Mesendoderm (in vitro differentiated cells): ENCODE results near the gene TTC23.
A peak's percentile ranks its signal among the peaks of the same experiment; 100 is the strongest.

ENCODE experiments used
- DNase-seq: peaks from one replicate; pipeline ENCODE4 v3.0.0; 2013
- H2AK5ac ChIP-seq: 2 replicates; pipeline ENCODE4 v1.6.1; 2013; ENCODE audit warnings: low read length, inconsistent platforms
- H2BK120ac ChIP-seq: 2 replicates; pipeline ENCODE4 v1.6.1; 2013; ENCODE audit warnings: low read depth, mild to moderate bottlenecking, low read length, moderate library complexity, mixed read lengths
- H2BK15ac ChIP-seq: replicated peaks from 2 replicates; pipeline ENCODE4 v1.6.1; 2013; ENCODE audit warnings: low read depth, mild to moderate bottlenecking, moderate library complexity
- H2BK5ac ChIP-seq: 2 replicates; pipeline ENCODE4 v1.6.1; 2013; ENCODE audit warnings: low read length, inconsistent platforms
- H3K18ac ChIP-seq: 2 replicates; pipeline ENCODE4 v1.6.1; 2013; ENCODE audit warnings: mild to moderate bottlenecking, low read length, mixed read lengths
- H3K23ac ChIP-seq: one replicate; pipeline ENCODE4 v1.6.1; 2013; ENCODE audit warnings: low read length
- H3K27ac ChIP-seq: 2 replicates; pipeline ENCODE4 v1.5.1; 2013; ENCODE audit warnings: low read depth, mild to moderate bottlenecking, inconsistent platforms, low read length, moderate library complexity
- H3K27me3 ChIP-seq: 2 replicates; pipeline ENCODE4 v1.6.1; 2013; ENCODE audit warnings: low read length, control low read depth, mild to moderate bottlenecking, inconsistent platforms; ENCODE audit not compliant: insufficient read depth, poor library complexity
- H3K36me3 ChIP-seq: 2 replicates; pipeline ENCODE4 v1.6.1; 2013; ENCODE audit warnings: low read length, inconsistent platforms; ENCODE audit not compliant: control insufficient read depth, insufficient read depth
- H3K4ac ChIP-seq: one replicate; pipeline ENCODE4 v1.6.1; 2013; ENCODE audit warnings: low read depth, mild to moderate bottlenecking, low read length, moderate library complexity
- H3K4me1 ChIP-seq: 2 replicates; pipeline ENCODE4 v1.6.1; 2013; ENCODE audit warnings: low read depth, low read length, inconsistent platforms; ENCODE audit not compliant: control insufficient read depth
- H3K4me2 ChIP-seq: 2 replicates; pipeline ENCODE4 v1.6.1; 2013; ENCODE audit warnings: low read length
- H3K4me3 ChIP-seq: 2 replicates; pipeline ENCODE4 v1.5.1; 2013; ENCODE audit warnings: mild to moderate bottlenecking, low read length
- H3K56ac ChIP-seq: one replicate; pipeline ENCODE4 v1.6.1; 2013; ENCODE audit warnings: low read length
- H3K79me1 ChIP-seq: 2 replicates; pipeline ENCODE4 v1.6.1; 2013; ENCODE audit warnings: low read length, inconsistent platforms
- H3K79me2 ChIP-seq: 2 replicates; pipeline ENCODE4 v1.6.1; 2013; ENCODE audit warnings: mild to moderate bottlenecking, low read length; ENCODE audit not compliant: control insufficient read depth, insufficient read depth
- H3K9ac ChIP-seq: 2 replicates; pipeline ENCODE4 v1.6.1; 2013; ENCODE audit warnings: low read length, inconsistent platforms
- H4K5ac ChIP-seq: one replicate; pipeline ENCODE4 v1.6.1; 2013; ENCODE audit warnings: low read length
- H4K8ac ChIP-seq: one replicate; pipeline ENCODE4 v1.6.1; 2013; ENCODE audit warnings: low read depth, mild to moderate bottlenecking, control low read depth, low read length, moderate library complexity
- WGBS: extraction: QIAGEN DNeasy Blood & Tissue Kit; methylation state at CpG from one replicate; pipeline ENCODE4 v1.1.7; 2013; ENCODE audit warnings: low lambda C conversion rate, missing lambda C conversion rate; ENCODE audit not compliant: insufficient coverage; ENCODE audit errors: extremely low coverage; 5-methylcytosine and 5-hydroxymethylcytosine counted together

Gene TTC23

DNA sequence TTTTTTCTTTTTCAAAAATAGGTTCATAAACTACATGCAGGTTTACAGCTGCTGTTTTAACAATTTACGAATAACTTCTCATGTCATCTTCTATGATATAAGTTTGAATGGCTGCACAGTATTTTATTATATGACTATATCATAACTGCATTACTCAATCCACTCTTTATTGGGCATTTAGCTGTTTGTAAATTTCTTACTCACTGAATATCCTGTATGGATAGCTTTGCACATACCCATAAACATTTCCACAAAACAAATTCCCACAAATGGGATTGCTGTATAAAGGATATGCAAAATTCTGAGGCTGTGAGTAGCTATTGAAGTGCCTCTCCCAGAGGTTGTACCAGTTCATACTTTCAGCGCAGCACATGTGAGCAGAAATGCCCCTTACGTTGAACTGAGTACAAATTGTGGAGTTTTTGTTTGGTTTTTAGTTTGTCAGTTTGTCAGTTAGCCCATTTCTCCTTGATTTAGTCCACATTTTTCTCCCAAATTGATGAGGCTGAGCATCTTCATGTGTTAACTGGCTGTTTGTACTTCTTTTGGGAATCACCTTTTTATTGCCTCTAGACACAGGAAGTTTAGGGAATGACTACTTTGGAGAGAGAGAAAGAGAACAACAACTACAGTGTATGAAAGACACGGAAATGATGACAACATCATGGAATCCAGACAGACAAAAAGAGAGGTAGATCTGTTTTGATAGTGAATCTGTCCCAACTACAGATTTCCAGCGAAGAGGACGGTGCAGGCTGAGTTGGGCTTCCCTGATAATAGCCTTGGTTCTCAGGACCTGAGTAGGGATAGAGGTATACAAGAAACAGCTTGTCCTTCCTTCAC lies 24.8 kb downstream of the TTC23 start:
- no peak overlapping the region for H4K8ac ChIP-seq
- no peak overlapping the region for H3K56ac ChIP-seq
- H2BK120ac ChIP-seq: no peak overlapping the region
- no CpG with 5 or more reads among the region's 6 CpGs for WGBS
- H3K4ac ChIP-seq: no peak overlapping the region
- no peak overlapping the region for H3K4me2 ChIP-seq
- H3K27ac ChIP-seq: no peak overlapping the region
- DNase-seq: no peak
- peaks cover 5% of the 10 kb centered on the region for H3K36me3 ChIP-seq
- H3K9ac ChIP-seq: no peak overlapping the region
- H3K18ac ChIP-seq: no peak overlapping the region
- H2BK5ac ChIP-seq: no peak overlapping the region
- no peaks in the 10 kb centered on the region for H3K79me2 ChIP-seq
- H3K4me1 ChIP-seq: no peaks in the 10 kb centered on the region
- H3K79me1 ChIP-seq: no peaks in the 10 kb centered on the region
- no peak overlapping the region for H3K4me3 ChIP-seq
- H4K5ac ChIP-seq: no peak overlapping the region
- no peak overlapping the region for H3K23ac ChIP-seq
- no peaks in the 10 kb centered on the region for H3K27me3 ChIP-seq
- no peak overlapping the region for H2AK5ac ChIP-seq
- no peak overlapping the region for H2BK15ac ChIP-seq

DNA sequence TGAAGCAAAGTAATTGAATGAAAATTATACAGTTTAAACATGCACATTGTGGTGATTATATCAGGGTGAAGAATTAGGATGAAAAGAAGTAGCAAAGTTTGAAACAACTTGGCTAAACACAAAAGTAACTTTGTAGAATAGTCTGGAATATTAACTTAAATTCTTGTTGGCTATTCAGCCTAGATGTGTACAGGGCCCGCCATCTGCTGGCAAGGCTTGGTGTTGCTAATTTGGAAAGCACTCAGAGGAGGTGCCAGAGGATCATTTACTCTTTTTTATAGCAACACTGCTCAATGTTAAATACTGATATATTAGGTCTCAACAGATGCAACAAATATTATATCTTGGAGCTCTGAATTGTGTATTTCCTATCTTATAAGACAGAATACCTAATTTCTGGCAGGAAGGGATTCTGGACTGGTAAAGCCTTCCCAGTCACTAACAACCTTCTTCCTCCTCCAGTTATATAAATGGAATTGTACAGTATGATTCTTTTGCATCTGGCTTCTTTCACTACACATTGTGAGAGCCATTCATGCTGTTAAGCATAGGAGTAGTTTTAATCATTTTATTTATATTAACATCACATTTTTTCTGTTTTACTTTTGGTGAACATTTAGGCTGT lies 36.1 kb downstream of the TTC23 start:
- no peaks in the 10 kb centered on the region for H3K79me1 ChIP-seq
- no peak overlapping the region for H2BK120ac ChIP-seq
- no peaks in the 10 kb centered on the region for H3K27me3 ChIP-seq
- H3K36me3 ChIP-seq: no peaks in the 10 kb centered on the region
- WGBS: no CpG with 5 or more reads among the region's 1 CpG
- H3K23ac ChIP-seq: no peak overlapping the region
- H3K56ac ChIP-seq: no peak overlapping the region
- H2AK5ac ChIP-seq: no peak overlapping the region
- no peak overlapping the region for H3K18ac ChIP-seq
- H3K79me2 ChIP-seq: no peaks in the 10 kb centered on the region
- no peak overlapping the region for H4K5ac ChIP-seq
- no peak overlapping the region for H2BK15ac ChIP-seq
- H3K4me3 ChIP-seq: no peak overlapping the region
- no peak overlapping the region for H3K4ac ChIP-seq
- H3K4me2 ChIP-seq: no peak overlapping the region
- H3K27ac ChIP-seq: no peak overlapping the region
- no peak overlapping the region for H2BK5ac ChIP-seq
- H3K4me1 ChIP-seq: no peaks in the 10 kb centered on the region
- DNase-seq: peak; percentile 61
- H4K8ac ChIP-seq: no peak overlapping the region
- H3K9ac ChIP-seq: no peak overlapping the region

DNA sequence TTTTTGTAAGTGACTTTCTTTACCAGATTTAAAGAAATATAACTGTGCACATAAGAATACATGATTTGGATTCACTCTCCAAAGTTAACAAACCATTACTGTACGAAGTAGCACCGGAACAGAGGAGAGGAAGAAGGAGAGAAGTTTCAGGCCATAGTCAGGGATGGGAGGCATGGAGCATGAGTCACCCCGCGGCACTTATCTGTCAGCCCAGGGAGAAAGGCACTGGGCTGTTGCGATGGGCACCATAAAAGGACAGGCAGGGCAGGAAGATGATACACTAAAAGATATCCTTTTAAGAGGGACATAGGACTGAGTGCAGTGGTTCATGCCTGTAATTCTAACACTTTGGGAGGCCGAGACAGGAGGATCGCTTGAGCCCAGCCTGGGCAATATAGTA lies 37.0 kb downstream of the TTC23 start:
- Histone ChIP-seq H2BK15ac (no peak overlapping the region), H4K8ac (no peak overlapping the region), H2AK5ac (no peak overlapping the region), H3K36me3 (no peaks in the 10 kb centered on the region), H3K9ac (no peak overlapping the region), H3K27me3 (no peaks in the 10 kb centered on the region), H3K27ac (no peak overlapping the region), H3K4me2 (no peak overlapping the region), H3K79me1 (no peaks in the 10 kb centered on the region), H3K4me1 (no peaks in the 10 kb centered on the region), H3K56ac (no peak overlapping the region), H3K4me3 (no peak overlapping the region), H3K4ac (no peak overlapping the region), H2BK120ac (no peak overlapping the region), H2BK5ac (no peak overlapping the region), H3K79me2 (no peaks in the 10 kb centered on the region), H4K5ac (no peak overlapping the region), H3K18ac (no peak overlapping the region), H3K23ac (no peak overlapping the region)
- DNase-seq: peak; percentile 53
- WGBS: no CpG with 5 or more reads among the region's 7 CpGs

DNA sequence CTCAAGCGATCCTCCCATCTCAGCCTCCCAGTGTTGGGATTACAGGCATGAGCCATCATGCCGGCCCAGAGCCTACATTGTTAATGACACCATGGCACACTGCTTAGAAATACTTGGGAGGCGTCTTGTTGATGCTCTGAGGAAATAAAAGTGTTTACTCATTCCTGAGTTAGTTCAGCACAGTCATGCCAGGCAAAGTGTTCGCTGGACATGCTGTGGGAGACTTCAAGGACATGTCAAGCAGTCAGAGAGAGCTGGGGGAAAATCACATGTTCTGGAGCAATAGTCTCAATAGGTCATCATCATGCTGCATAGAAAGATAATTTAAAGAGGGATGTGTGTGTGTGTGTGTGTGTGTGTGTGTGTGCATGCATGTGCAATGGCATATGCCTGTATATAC lies 37.5 kb downstream of the TTC23 start:
- Histone ChIP-seq H4K8ac (no peak overlapping the region), H3K23ac (no peak overlapping the region), H3K4me3 (no peak overlapping the region), H3K27me3 (no peaks in the 10 kb centered on the region), H2AK5ac (no peak overlapping the region), H3K79me1 (no peaks in the 10 kb centered on the region), H3K4me1 (no peaks in the 10 kb centered on the region), H2BK120ac (no peak overlapping the region), H2BK15ac (no peak overlapping the region), H4K5ac (no peak overlapping the region), H3K27ac (no peak overlapping the region), H3K4ac (no peak overlapping the region), H3K18ac (no peak overlapping the region), H3K4me2 (no peak overlapping the region), H3K9ac (no peak overlapping the region), H3K79me2 (no peaks in the 10 kb centered on the region), H2BK5ac (no peak overlapping the region), H3K36me3 (no peaks in the 10 kb centered on the region), H3K56ac (no peak overlapping the region)
- no CpG with 5 or more reads among the region's 4 CpGs for WGBS
- no peak for DNase-seq

DNA sequence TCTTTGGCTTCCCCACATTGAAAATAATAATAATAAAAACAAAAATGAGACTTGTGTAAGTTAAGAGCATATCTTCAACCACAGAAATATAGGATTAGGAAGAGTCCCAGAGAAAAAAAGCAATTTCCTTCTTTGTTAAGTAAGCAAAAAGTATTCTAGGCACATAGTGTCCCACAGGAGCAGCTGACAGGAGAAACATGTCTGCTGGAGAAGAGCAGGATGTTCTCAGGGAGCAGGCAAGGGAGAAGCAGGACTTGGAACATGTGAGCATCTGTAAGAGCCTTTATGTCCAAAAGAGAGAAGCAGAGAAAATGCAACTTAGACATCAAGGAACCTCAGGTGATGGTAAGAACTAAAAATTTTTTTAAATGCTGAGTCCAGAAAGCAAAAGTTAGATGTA lies 39.0 kb downstream of the TTC23 start:
- no peak overlapping the region for H3K4me2 ChIP-seq

More for the DNA sequence above, 39.0 kb downstream of the TTC23 start:
- Histone ChIP-seq H3K18ac (no peak overlapping the region), H3K27ac (no peak overlapping the region), H2AK5ac (no peak overlapping the region), H3K27me3 (no peaks in the 10 kb centered on the region), H4K8ac (no peak overlapping the region), H3K79me1 (no peaks in the 10 kb centered on the region), H3K23ac (no peak overlapping the region), H3K56ac (no peak overlapping the region), H2BK15ac (no peak overlapping the region), H3K4me1 (no peaks in the 10 kb centered on the region), H3K9ac (no peak overlapping the region), H2BK5ac (no peak overlapping the region), H3K79me2 (no peaks in the 10 kb centered on the region), H3K4ac (no peak overlapping the region), H3K36me3 (no peaks in the 10 kb centered on the region), H2BK120ac (no peak overlapping the region), H3K4me3 (no peak overlapping the region), H4K5ac (no peak overlapping the region)
- DNase-seq: no peak
